GM21423 (cell line): ENCODE results near the gene UNC50.
"Not testable (repeated sequence)": the region's sequence is repeated elsewhere in the genome, so short reads cannot be mapped to it uniquely, and the experiment has no call there.

Experiments used
- ATAC-seq: cut with Tn5 transposase; IDR thresholded peaks from one replicate; pipeline ENCODE4 v1.9.1; 2021; ENCODE audit warnings: mild to moderate bottlenecking, moderate library complexity; ENCODE audit not compliant: unreplicated experiment

UNC50 gene

DNA sequence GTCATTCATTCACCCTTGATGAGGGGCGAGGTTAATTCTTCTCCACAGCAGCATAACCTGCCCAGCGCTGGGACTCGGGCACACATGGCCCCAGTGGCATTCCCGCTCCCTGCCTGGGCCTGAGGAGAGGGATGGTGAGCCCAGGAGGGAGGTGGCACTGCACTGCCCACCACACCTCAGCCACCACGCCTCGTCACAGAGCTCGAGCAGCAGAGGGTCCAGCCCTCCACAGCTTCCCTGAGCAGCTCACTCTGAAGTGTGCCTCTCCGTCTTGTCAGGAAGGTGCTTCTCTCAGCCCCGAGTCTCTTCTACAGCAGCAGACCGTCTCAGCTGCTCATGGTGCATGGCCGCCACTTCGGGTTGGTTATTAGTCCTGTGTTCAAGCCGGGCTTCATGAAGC is 35.0 kb upstream of the UNC50 start:
- no peak for ATAC-seq

DNA sequence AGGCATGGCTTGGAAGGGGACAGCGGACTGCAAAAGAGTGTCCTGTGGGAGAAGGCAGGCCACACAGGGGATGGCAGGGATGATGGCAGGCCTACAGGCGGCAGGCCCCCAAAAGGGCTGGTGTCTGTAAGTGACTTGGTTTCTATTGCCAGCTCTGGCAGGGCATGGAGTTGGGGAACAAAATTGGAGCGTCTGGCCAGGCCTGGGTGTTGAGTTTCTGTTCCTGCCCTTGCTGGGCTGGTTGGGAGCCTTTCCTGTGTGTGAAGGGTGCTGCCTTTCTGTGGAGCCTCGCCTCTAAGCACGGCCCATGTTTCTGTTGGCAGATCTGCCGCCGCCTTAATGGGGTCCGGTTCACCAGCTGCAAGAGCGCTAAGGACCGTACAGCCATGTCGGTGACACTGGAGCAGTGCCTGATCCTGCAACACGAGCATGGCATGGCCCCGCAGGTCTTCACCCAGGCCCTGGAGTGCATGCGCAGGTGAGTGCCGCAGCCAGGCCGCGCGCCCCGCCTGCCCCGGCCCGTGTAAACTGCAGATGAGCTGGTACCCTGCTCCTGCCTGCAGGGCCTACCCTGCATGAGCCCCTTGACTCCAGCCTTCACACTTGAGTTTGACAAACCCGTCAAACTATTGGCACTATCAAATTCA is 31.6 kb upstream of the UNC50 start:
- no peak for ATAC-seq

DNA sequence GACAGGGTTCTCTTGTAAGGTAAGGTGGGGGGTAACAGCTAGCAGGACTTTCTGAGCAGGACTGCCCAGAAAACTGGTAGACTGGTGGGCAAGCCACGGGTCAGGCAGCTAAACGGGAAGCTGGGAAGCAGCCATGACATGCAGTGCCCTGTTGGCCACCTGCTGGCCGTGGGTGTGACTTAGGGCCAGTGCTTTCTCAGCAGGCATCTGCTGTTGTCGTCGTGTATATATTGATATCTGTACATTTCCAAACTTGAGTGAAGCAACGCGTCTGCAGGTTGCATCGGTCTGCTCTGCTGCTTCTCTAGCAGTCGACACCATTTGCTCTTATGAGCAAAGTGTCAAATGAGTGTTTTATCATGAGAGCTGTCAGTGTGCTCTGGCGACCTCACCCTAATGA is 31.1 kb upstream of the UNC50 start:
- ATAC-seq, result no peak

DNA sequence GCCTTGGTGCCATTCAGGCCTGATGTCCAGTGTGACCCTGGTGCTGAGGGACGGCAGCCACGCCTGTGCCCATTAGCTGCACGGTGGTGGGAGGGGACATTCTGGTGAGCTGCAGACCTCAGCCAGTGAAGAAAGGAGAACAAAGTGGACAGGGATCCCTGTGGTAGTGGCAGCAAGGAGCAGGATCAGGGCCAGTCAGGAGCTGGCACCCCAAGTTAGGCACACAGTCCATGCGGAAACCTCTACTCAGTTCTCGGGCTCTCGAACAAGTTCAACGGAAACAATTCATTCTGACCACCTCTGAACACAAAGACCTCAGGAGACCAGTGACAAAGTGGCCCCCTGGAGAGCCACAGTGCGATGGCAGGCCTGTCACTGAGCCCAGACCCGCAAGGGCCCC is 30.2 kb upstream of the UNC50 start:
- ATAC-seq, result no peak

DNA sequence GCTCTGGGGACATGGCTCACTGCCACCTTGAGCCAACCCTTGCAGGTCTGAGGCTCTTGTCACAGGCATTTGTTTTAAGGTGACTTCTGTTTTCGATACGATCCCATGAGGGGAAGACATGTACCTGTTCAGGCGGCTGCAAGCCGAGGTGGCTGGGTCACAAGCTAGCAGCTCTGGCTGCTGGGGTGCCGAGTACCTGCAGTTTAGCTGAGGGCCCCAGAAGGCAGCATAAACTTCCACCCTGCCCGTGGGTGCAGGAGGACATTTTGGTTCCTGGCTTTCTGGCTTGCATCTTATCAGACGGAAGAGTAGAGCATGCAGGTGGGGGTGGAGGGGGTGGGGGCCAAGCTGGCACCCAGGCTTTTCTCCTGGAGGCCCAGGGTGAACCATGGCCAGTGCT is 28.5 kb upstream of the UNC50 start:
- no peak for ATAC-seq

DNA sequence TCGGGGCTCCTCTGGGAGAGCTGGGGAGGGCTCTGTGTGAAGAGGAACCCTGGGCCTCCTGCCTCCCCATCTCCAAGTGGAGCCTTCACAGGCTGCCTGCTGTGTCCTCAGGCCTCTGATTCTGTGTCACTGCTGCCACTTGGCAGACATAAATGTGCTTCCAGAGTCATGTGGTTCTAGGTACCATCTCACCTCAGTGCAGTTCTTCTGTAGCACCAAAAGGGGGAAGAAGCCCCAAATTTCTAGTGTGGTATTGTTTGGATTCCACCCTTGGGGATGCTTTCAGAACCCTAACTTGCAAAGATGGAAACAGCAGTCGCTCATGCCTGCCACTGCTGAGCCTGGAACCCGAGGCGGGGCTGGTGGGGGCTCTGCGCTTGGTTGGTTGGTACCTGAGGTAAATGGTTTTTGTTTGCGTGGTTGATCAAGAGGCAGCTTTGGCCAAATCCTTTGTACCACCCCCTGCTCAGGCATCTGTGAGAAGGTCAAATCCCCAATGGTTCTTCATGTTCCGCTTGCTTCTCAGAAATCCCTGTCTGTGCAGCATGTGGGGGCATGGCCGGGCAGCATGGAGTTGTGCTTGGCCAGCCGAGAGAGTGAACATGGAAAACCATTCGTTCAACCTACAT is 27.6 kb upstream of the UNC50 start:
- ATAC-seq, result no peak

DNA sequence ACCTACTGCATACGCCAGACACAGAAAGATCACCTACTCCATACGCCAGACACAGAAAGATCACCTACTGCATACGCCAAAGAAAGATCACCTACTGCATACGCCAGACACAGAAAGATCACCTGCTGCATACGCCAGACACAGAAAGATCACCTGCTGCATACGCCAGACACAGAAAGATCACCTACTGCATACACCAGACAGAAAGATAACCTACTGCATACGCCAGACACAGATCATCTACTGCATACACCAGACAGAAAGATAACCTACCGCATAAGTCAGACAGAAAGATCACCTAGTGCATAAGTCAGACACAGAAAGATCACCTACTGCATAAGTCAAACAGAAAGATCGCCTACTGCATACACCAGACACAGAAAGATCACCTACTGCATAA is 25.9 kb upstream of the UNC50 start:
- ATAC-seq, result no peak

DNA sequence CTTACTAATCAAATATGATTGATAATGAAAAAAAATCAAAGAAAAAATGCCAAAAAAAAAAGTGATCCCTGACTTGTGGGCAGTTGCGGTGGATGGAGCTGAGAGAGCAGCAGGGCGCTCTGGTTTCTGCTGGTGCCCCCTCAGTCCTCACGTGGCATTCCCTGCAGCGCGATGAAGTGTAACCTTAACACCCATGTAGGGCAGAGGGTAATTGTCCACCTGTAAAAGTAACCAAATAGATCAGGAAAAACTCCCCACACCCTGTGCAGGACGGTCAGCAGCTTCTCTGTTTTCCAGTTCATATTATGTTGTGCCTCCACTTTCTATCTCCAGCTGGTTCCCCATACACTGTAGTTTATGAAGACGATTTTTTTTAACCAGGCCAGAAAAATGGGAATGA is 25.1 kb upstream of the UNC50 start:
- ATAC-seq, result no peak

DNA sequence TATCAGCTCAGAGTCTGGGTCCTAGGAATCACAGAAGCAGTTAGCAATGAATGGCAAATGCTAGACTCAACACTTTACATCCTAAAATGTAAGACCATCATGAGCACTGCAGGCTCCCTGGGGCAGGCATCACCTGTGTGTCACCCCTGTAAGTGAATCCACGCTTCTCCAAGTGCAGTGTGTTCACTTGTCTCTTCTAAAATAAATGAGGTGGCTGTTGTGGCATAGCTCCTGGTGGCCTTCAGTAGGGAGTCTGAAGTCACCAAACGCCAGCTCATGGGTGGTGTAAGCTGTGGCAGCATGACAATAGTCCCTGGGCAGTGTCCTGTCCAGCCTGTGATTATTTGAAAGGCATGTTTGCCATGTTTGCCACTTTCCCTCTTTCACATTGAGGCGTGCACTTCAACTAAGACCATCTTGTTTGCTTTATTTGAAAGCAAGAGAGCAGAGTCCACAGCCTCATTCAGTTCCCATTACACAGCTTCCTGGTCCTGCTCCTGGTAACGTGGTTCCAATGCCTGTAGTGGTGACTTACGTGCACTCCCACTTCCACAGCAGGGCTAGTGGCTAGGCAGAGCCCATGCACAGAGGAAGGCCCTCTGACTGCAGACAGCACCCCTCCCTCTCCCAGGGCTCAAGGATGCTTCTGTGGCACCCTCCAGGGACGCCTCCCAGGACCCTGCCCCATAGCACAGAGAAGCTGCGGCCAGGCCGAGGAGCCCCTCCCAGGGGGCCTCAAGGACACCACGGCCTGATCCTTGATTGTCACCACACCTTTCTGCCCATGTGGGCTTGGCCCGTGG is 24.4 kb upstream of the UNC50 start:
- no peak for ATAC-seq

DNA sequence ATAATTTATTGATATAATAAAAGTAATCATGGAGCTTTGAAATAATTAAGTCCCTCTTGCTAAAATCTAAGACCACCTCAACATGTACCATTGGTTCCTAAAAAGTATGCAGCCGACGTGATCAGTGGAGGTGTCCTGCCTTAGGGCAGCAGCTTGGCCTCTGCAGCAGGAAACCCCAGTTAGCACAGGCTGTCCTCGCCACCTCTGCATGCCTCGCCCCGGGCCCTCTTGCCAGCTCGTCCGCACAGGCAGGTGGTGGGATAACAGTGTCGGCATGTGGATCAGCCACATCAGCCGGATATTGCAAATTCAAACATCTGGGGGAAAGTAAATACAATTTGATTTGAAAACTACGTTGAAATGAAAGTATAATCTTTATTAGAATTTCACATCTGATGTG is 23.0 kb upstream of the UNC50 start:
- ATAC-seq, result no peak

DNA sequence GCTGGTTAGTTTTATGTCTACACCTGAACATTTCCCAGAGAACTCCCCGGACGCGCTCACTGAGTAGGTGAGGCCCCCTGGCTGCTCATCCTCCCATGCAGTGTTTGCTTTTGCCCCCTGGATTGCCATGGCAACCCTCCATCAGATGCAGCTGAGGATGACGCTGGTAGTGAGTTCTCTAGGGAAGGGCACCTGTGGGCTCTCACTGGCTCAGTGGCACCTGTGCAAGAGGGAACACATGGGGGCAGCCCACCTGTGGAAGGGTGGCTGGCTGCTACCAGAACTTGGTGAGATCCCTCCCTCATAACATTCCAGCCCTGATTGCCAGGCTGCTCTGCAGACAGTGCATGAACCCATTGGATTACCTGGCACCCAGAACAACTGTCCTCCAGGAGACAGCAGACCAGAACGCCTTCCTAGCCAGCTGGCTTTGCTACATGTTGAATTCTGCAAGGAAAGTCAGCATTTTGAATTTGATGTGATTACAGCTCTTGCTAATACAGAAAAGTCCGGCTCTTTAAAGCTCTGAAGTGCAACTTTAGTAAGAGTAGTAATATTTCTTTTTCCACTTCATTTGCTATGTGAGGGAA is 21.7 kb upstream of the UNC50 start:
- ATAC-seq, result no peak

DNA sequence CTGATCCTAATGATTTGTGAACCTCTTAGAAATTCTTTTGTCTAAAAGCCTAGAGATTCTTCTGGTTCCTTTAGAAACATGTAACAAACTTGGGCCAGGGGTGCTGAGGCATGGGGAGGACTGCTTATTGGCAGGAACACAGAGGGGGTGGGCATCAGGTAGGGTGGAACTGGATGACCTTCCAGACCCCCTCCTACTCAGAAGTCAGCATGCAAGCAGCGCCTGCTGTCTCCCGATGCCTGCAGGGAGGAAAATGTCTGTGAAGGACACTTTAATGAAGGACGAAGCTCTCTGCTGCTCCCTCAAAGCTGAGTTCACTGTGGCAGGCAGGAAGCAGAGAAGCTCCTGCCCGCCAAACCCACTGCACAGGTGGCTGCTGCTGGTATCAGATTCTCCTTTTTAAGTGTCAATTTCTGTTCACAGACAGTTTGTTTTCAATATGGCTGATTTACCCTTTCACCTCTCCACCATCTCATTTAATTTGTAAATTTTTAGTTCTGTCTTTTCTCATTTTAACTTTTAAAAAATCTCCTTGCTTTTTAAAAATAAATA is 19.4 kb upstream of the UNC50 start:
- ATAC-seq, result no peak

DNA sequence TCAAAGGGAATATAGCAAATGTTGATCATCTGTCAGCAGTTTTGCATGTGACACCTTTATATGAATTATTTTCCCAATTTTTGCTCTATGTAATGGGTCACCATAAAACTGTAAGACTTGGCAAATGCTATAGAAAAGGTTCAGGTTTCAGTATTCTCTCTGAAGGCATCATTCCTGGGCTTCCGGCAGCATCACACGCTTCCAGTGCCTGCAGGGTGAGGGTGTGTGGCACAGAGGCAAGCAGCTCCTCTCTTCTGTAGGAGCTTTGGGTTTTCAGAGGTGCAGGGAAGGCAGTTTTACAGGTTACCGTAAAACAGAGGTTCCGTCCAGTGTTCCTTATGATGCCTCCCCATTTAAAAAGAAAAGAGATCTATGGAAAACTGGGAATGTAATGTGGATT is 18.9 kb upstream of the UNC50 start:
- no peak for ATAC-seq

DNA sequence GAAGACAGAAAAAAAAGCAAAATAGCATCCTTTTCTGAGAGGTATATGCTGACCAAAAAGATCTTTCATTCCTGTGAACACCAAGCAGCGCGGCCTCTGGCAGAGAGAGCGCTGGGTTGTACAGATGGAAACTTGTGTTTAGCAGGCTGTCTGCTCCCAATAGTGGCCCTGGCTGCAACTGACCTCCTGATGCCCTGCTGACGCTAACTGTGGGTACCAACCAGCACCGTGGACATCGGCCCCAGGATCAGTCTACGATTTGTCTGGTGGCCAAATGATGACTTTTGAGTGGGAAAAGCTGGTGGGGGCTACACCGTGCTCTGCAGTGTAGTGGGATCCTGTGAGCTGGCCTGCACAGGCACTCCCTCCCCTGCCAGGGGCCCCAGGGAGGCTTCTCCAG is 15.8 kb upstream of the UNC50 start:
- ATAC-seq, result no peak

DNA sequence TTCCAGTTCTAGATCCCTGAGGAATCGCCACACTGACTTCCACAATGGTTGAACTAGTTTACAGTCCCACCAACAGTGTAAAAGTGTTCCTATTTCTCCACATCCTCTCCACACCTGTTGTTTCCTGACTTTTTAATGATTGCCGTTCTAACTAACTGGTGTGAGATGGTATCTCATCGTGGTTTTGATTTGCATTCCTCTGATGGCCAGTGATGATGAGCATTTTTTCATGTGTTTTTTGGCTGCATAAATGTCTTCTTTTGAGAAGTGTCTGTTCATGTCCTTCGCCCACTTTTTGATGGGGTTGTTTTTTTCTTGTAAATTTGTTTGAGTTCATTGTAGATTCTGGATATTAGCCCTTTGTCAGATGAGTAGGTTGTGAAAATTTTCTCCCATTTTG is 13.7 kb upstream of the UNC50 start:
- ATAC-seq, result not testable (repeated sequence)

DNA sequence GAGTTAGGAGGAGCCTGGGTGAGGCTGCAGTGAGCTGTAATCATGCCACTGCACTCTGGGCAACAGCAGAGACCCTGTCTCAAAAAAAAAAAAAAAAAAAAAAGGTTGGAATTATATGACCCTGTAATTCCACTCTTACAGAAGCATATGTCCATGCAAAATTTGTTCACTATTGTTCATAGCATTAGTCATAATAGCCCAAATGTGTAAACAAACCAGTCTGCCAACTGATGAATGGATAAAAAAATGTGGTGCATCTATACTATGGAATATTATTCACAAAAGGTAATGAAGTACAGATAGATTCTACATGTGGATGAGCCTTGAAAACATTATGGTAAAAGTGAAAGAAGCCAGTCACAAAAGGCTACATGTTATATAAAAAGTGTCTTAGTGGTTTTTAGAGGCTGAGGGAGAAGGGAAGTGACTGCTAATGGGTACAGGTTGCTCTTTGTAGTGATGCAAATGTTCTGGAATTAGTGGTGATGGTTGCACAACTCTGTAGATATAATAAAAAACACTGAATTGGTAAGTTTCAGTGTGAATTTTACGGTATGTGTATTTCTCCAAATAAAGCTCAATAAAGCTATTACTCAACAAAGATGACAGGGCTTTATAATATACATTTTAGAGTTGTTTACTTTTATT is 9.5 kb upstream of the UNC50 start:
- no peak for ATAC-seq

DNA sequence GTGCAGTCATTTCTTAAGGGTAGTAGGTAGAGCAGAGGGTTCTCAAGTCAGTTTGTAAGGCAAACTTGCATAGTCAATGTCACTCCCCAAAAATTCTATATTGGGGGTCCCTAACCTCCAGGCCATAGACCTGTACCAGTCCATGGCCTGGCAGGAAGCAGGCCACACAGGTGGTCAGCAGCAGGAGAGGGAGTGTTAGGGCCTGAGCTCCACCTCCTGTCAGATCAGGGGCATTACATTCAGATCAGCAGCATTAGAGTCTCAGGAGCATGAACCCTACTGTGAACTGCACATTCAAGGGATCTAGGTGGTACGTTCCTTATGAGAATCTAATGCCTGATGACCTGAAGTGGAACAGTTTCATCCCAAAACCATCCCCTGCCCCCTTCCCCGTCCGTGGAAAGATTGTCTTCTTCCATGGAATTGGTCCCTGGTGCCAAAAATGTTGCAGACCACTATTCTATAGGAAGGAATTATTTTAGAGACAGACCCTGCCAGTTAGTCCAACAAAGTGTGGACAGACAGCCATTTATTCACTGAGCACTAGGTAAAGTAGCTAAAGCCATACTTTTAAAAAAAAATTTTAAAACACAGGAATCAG is 6.8 kb upstream of the UNC50 start:
- peak; percentile 77 for ATAC-seq

DNA sequence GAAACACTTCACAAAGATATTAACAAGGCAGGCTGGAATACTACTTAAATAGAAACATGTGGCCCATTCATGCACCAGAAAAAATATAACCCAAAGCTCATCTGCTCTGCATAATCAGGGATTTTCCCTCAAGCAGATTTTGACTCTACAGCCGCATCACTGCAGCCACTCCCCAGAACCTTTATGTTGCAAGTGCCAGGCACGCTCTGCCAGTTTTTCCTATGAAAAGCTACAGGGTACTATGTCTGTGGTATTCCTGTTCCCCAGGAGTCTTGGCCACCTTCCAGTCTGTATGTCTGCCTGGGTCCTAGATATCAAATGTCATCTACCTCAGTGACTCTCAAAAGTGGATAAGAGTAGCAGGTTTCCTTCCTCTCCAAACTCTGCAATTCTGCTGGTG is 3.8 kb upstream of the UNC50 start:
- ATAC-seq, result no peak

DNA sequence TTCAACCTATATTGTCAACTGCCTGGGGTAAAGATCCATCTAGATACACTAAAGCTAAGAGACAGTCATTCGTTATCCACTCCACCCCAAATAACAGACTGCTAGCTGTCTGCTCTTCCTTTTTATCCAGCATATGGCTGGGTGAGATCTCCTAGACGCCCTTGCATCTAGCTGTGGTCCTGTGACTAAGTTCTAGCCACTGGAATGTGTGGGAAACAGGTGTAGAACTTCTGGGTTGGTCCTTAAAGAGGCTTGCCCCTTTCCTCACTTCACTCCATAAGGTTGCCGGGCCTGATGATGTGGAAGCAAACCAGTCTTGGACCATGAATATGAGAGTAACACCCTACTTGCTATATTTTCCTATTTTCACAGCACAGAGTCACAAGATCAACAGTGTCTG is 3.3 kb upstream of the UNC50 start:
- no peak for ATAC-seq

DNA sequence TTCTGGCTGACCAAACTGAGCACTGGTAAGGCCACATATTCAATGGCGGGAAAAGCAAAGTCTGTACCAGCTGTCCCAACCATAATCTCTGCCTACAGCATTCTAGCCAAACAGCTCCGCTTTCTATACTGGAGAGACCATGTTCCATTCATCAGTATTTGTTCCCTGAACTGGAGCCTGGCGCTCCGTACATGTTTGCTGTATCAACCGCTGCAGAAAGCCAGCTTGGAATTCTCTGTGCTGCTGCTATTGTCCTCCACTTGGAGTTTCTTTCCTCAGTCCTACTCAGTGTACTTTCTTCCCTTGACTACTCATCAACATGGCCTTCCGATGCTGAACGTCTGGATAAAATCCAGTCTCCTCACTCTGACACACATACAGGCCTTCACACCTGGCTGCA is 2.0 kb upstream of the UNC50 start:
- no peak for ATAC-seq

DNA sequence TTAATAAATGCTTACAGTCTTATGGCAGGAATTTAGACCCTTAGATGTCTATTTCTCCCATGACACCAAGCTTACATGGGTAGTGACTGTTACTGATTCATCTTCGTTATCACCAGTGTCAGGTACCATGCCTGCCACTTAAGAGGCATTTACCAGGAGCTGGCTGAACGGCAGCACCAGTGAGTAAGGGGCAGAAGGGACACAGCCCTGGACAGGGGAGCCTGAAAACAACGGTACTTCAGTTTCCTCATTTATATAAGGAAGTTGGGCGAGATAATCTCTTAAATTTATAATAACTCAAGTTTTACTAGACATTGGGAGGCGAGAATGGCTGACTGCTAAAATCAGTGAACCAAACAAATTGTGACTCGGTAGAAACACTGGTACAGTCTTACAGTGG is 1.3 kb upstream of the UNC50 start:
- no peak for ATAC-seq
